Measurements from ENCODE around the gene PEX3.
A peak's percentile ranks its signal among the peaks of the same experiment; 100 is the strongest.
"Not testable (repeated sequence)": the region's sequence is repeated elsewhere in the genome, so short reads cannot be mapped to it uniquely, and the experiment has no call there.

The PEX3 gene

GRCh38 chr6:143468026-143468425, 17.4 kb downstream of the PEX3 start:
- H3K4me3 ChIP-seq (replicated peaks; ENCODE audit: low read depth, low read length), result no peak overlapping the region
- no peak for DNase-seq (ENCODE audit: extremely low read depth, low read depth)
- TF ChIP-seq, protein P1, sequence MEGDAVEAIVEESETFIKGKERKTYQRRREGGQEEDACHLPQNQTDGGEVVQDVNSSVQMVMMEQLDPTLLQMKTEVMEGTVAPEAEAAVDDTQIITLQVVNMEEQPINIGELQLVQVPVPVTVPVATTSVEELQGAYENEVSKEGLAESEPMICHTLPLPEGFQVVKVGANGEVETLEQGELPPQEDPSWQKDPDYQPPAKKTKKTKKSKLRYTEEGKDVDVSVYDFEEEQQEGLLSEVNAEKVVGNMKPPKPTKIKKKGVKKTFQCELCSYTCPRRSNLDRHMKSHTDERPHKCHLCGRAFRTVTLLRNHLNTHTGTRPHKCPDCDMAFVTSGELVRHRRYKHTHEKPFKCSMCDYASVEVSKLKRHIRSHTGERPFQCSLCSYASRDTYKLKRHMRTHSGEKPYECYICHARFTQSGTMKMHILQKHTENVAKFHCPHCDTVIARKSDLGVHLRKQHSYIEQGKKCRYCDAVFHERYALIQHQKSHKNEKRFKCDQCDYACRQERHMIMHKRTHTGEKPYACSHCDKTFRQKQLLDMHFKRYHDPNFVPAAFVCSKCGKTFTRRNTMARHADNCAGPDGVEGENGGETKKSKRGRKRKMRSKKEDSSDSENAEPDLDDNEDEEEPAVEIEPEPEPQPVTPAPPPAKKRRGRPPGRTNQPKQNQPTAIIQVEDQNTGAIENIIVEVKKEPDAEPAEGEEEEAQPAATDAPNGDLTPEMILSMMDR (IDR thresholded peaks at IDR 0.05; ENCODE audit: low read depth, low read length, missing control alignments), result no peak

DNA sequence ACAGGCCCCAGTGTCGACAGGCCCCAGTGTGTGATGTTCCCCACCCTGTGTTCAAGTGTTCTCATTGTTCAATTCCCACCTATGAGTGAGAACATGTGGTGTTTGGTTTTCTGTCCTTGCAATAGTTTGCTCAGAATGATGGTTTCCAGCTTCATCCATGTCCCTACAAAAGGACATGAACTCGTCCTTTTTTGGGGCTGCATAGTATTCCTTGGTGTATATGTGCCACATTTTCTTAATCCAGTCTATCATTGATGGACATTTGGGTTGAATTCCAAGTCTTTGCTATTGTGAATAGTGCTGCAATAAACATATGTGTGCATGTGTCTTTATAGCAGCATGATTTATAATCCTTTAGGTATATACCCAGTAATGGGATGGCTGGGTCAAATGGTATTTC, 18.2 kb downstream of the PEX3 start:
- not testable (repeated sequence) for DNase-seq (ENCODE audit: extremely low read depth, low read depth); H3K4me3 ChIP-seq (replicated peaks; ENCODE audit: low read depth, low read length)

- no peak for DNase-seq (ENCODE audit: extremely low read depth, low read depth)
- TF ChIP-seq, protein P1 (IDR thresholded peaks at IDR 0.05; ENCODE audit: low read depth, low read length, missing control alignments), result no peak
- no peak overlapping the region for H3K4me3 ChIP-seq (replicated peaks; ENCODE audit: low read depth, low read length)
Observed at GRCh38 chr6:143471822-143472221, 21.2 kb downstream of the PEX3 start.

DNA sequence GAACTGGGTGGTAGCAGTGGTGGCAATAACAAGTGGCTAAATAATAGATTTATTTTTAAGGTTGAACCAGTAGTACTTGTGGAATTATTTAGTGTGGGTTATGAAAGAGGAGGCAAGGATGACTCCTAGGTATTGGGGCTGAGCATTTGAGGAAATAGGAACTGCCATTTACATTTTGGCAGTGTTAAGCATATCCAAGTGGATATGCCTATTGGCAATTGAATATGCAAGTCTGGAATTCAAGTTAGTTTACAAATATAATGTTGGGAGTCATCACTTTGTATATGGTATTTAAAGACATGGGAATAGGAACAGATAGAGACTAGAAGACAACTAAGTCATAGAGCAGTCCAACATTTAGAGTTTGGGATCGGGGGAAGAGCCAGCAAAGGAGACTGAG, 25.9 kb downstream of the PEX3 start:
- DNase-seq (ENCODE audit: extremely low read depth, low read depth), result no peak
- TF ChIP-seq, protein P1 (IDR thresholded peaks at IDR 0.05; ENCODE audit: low read depth, low read length, missing control alignments), result no peak
- H3K4me3 ChIP-seq (replicated peaks; ENCODE audit: low read depth, low read length), result no peak overlapping the region

DNA sequence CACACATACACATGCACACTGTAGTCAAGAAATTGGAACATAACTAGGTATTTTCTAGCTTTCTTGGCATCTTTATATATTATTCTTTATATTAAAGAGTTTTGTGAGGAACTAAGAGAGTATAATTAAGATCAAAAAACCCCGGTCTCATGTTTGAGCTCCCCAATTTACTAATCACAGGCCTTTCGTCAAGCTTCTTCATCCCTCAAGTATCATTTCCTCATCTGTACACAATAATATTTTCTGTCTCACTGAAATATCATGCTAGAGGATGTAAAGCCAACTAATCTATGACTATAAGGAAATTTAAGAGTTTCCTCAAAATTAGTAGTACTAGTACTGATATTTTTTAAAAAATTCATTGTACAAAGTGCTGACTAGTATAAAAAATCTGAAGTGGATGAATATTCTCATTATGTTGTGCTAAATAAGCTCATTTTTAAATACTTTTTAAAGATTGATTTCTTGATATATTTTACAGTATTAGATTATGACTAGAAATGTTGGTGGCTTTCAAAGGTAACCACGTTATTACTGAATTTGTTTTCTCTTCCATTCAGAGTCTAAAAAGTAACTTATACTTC, 28.0 kb downstream of the PEX3 start:
- H3K4me3 ChIP-seq (replicated peaks; ENCODE audit: low read depth, low read length), result no peak overlapping the region
- no peak for DNase-seq (ENCODE audit: extremely low read depth, low read depth)
- TF ChIP-seq, protein P1 (IDR thresholded peaks at IDR 0.05; ENCODE audit: low read depth, low read length, missing control alignments), result no peak

DNA sequence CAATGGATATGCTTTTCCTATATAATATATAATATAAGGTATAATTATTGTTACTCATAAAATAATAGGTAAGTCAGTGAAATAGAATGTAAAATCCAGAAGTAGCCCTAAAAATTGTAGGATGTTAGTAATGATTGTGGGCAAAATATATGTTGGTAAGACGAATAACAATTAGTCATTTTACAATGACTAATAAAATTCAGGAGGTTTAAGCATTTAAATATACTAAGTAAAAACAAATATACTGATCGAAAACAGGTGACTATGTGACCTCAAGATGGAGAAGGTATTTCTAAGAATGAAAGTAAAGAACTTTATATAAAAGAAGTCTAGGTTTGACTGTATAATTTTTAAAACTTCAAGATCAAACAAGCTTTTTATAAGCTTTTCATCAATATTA, 32.0 kb downstream of the PEX3 start:
- DNase-seq (ENCODE audit: extremely low read depth, low read depth), result peak; percentile 2
- TF ChIP-seq, protein P1 (IDR thresholded peaks at IDR 0.05; ENCODE audit: low read depth, low read length, missing control alignments), result no peak
- H3K4me3 ChIP-seq (replicated peaks; ENCODE audit: low read depth, low read length), result no peak overlapping the region

GRCh38 chr6:143485967-143486366, 35.4 kb downstream of the PEX3 start:
- no peak for DNase-seq (ENCODE audit: extremely low read depth, low read depth)
- no peak overlapping the region for H3K4me3 ChIP-seq (replicated peaks; ENCODE audit: low read depth, low read length)

More at GRCh38 chr6:143485967-143486366, 35.4 kb downstream of the PEX3 start:
- TF ChIP-seq, protein P1 (IDR thresholded peaks at IDR 0.05; ENCODE audit: low read depth, low read length, missing control alignments), result no peak

Measured in HFF-Myc (cell line).